Measurements from ENCODE around the gene CMSS1.

Gene CMSS1

DNA sequence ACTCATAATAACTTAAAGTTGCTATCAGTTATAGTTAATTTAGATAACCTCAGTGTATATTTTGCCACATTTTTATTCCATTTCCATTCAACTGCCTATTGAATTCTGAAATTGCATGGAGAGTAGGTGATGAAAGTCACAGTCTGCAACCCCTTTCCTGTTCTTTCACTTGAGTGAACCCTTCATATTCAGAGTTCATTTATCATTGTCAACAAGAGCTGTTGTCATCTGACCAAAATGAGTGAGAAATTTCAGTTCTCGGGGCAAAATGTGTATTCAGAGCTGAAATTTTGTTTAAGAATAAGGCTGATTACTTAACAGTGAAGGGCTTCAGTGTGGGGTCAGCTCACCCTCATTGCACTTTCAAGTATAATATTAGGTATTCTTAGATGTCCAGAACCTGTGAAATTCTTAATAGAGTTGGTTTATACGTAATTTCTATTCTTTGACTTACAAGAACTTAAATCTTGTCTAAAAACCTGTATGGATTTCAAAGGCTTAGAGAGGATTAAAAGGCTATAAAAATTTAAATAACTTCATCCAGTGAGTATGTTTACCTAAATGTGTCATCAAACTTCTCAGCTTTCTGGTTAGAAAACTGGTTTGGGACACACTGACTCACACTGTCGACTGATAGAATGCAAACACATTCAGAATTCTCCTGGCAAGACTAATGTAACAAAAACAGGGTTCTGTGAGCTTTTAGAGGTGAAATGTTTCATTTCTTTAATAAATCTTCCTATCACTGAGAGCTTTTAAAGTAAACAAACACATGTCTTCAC, 92.2 kb downstream of the CMSS1 start:
- no peak for TF ChIP-seq EZH2phosphoT487 (IDR thresholded peaks at IDR 0.05; ENCODE audit: borderline replicate concordance)
- TF ChIP-seq, protein P1, sequence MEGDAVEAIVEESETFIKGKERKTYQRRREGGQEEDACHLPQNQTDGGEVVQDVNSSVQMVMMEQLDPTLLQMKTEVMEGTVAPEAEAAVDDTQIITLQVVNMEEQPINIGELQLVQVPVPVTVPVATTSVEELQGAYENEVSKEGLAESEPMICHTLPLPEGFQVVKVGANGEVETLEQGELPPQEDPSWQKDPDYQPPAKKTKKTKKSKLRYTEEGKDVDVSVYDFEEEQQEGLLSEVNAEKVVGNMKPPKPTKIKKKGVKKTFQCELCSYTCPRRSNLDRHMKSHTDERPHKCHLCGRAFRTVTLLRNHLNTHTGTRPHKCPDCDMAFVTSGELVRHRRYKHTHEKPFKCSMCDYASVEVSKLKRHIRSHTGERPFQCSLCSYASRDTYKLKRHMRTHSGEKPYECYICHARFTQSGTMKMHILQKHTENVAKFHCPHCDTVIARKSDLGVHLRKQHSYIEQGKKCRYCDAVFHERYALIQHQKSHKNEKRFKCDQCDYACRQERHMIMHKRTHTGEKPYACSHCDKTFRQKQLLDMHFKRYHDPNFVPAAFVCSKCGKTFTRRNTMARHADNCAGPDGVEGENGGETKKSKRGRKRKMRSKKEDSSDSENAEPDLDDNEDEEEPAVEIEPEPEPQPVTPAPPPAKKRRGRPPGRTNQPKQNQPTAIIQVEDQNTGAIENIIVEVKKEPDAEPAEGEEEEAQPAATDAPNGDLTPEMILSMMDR (conservative IDR thresholded peaks at IDR 0.05; ENCODE audit: low read length): no peak
- no peak overlapping the region for H3K9ac ChIP-seq (ENCODE audit: low read depth, low read length, poor library complexity, severe bottlenecking)
- no peaks in the 10 kb centered on the region for H3K4me1 ChIP-seq (ENCODE audit: insufficient read depth, low read length, poor library complexity, severe bottlenecking)
- no peaks in the 10 kb centered on the region for H4K20me1 ChIP-seq (ENCODE audit: insufficient read depth, low read length, poor library complexity, severe bottlenecking)
- no peaks in the 10 kb centered on the region for H3K36me3 ChIP-seq (ENCODE audit: insufficient read depth, low read length)
- no peaks in the 10 kb centered on the region for H3K27me3 ChIP-seq (ENCODE audit: insufficient read depth, low read length, poor library complexity, severe bottlenecking)
- no peak overlapping the region for H3K4me2 ChIP-seq (ENCODE audit: low read depth, low read length, poor library complexity, severe bottlenecking)
- no peak overlapping the region for H2AFZ ChIP-seq (ENCODE audit: low read length)
- H3K9me3 ChIP-seq (ENCODE audit: insufficient read depth, low read depth, low read length): no peaks in the 10 kb centered on the region
- H3K79me2 ChIP-seq (ENCODE audit: insufficient read depth, low read length): no peaks in the 10 kb centered on the region
- H3K4me3 ChIP-seq (ENCODE audit: low read length, poor library complexity, severe bottlenecking): no peak overlapping the region
- no peaks in the 10 kb centered on the region for H3K9me2 ChIP-seq (replicated peaks; ENCODE audit: low read depth, low read length)
- H3F3A ChIP-seq (ENCODE audit: low read depth): no peaks in the 10 kb centered on the region

DNA sequence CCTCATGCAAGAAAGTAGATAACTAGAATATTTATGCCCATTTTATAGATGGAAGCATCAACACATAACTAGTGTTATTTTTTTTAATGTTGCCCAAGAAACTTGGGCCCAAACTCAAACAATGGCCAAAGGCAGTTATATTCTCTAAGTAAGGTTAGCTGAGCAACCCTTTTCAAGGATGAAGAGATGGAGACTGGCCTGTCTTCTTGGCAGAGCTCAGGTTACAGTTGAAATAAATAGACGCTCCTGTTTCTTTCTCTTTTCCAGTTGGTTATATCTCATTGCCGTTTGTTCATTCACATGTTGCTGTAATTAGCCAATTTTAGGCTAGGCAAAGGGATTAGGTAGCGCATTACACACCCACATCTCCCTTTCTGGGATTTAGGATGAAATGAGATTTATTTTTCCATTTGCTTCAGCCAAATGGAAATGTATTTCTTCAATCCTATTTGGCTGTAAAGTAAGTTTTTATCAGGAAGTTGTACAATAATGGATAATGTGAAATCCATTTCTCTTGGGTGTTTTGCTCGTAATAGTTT, 93.2 kb downstream of the CMSS1 start:
- H3K4me2 ChIP-seq (ENCODE audit: low read depth, low read length, poor library complexity, severe bottlenecking): no peak overlapping the region

DNA sequence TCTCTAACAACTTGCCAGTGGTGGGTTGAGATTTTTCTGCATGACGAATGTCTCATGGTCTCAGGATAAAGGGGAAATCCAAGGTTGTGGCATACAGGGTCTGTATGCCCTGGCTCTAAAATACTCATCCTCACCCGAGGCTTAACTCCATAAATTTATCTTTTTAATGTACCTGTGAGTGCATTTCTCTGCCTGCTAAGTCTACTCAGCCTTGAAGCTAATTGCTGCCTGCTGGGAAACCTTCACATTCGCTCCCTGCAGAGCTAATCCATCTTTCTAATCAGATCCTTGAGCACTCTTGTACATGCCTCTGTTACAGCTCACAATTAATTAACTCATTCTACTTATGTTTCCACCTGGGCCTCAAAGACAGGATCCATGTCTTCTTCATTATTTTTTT, 93.8 kb downstream of the CMSS1 start:
- H4K20me1 ChIP-seq (ENCODE audit: insufficient read depth, low read length, poor library complexity, severe bottlenecking): no peaks in the 10 kb centered on the region
- no peak overlapping the region for H3K4me3 ChIP-seq (ENCODE audit: low read length, poor library complexity, severe bottlenecking)
- no peak overlapping the region for H2AFZ ChIP-seq (ENCODE audit: low read length)
- no peaks in the 10 kb centered on the region for H3F3A ChIP-seq (ENCODE audit: low read depth)
- H3K27me3 ChIP-seq (ENCODE audit: insufficient read depth, low read length, poor library complexity, severe bottlenecking): no peaks in the 10 kb centered on the region
- H3K9me3 ChIP-seq (ENCODE audit: insufficient read depth, low read depth, low read length): no peaks in the 10 kb centered on the region
- no peak overlapping the region for H3K4me2 ChIP-seq (ENCODE audit: low read depth, low read length, poor library complexity, severe bottlenecking)
- H3K9ac ChIP-seq (ENCODE audit: low read depth, low read length, poor library complexity, severe bottlenecking): no peak overlapping the region
- no peaks in the 10 kb centered on the region for H3K79me2 ChIP-seq (ENCODE audit: insufficient read depth, low read length)
- H3K9me2 ChIP-seq (replicated peaks; ENCODE audit: low read depth, low read length): no peaks in the 10 kb centered on the region
- no peaks in the 10 kb centered on the region for H3K4me1 ChIP-seq (ENCODE audit: insufficient read depth, low read length, poor library complexity, severe bottlenecking)
- no peak for TF ChIP-seq EZH2phosphoT487 (IDR thresholded peaks at IDR 0.05; ENCODE audit: borderline replicate concordance)
- TF ChIP-seq, protein P1 (conservative IDR thresholded peaks at IDR 0.05; ENCODE audit: low read length): no peak
- H3K36me3 ChIP-seq (ENCODE audit: insufficient read depth, low read length): no peaks in the 10 kb centered on the region

More for the DNA sequence above, 93.2 kb downstream of the CMSS1 start:
- H3K4me1 ChIP-seq (ENCODE audit: insufficient read depth, low read length, poor library complexity, severe bottlenecking): no peaks in the 10 kb centered on the region
- no peak overlapping the region for H3K9ac ChIP-seq (ENCODE audit: low read depth, low read length, poor library complexity, severe bottlenecking)
- no peaks in the 10 kb centered on the region for H3F3A ChIP-seq (ENCODE audit: low read depth)
- TF ChIP-seq EZH2phosphoT487 (IDR thresholded peaks at IDR 0.05; ENCODE audit: borderline replicate concordance): no peak
- TF ChIP-seq, protein P1 (conservative IDR thresholded peaks at IDR 0.05; ENCODE audit: low read length): no peak
- no peaks in the 10 kb centered on the region for H3K9me3 ChIP-seq (ENCODE audit: insufficient read depth, low read depth, low read length)
- H3K4me3 ChIP-seq (ENCODE audit: low read length, poor library complexity, severe bottlenecking): no peak overlapping the region
- H3K27me3 ChIP-seq (ENCODE audit: insufficient read depth, low read length, poor library complexity, severe bottlenecking): no peaks in the 10 kb centered on the region
- no peak overlapping the region for H2AFZ ChIP-seq (ENCODE audit: low read length)
- H3K36me3 ChIP-seq (ENCODE audit: insufficient read depth, low read length): no peaks in the 10 kb centered on the region
- H4K20me1 ChIP-seq (ENCODE audit: insufficient read depth, low read length, poor library complexity, severe bottlenecking): no peaks in the 10 kb centered on the region
- H3K9me2 ChIP-seq (replicated peaks; ENCODE audit: low read depth, low read length): no peaks in the 10 kb centered on the region
- H3K79me2 ChIP-seq (ENCODE audit: insufficient read depth, low read length): no peaks in the 10 kb centered on the region

All from Loucy (cell line).